HG02588 (cell line): ENCODE data around the gene SPHK1.

Experiments used
- ATAC-seq: cut with Tn5 transposase; IDR thresholded peaks from one replicate; pipeline ENCODE4 v1.9.1; 2021; ENCODE audit warnings: mild to moderate bottlenecking, moderate library complexity; ENCODE audit not compliant: unreplicated experiment

The SPHK1 gene

GRCh38 chr17:76405967-76406647, 21.7 kb downstream of the SPHK1 start:
- no peak for ATAC-seq

DNA sequence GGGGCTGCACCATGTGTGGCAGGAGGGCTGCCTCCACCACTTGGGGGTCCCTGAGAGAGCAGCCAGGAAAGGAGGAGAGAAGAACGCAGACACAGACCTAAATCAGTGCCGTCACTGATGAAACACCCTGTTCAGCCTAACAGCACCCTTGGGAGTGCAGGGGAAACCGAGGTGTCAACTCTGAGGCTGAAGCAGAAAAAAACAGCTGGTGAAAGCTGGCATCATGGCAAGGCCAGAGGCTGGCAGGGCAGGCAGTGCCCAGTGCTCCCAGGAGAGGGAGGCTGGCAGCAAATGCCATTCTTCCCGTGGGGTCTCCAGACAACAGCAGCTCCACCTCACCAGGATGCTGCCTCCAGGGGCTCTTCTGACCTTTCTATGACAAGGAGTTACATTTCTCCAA, 23.1 kb downstream of the SPHK1 start:
- no peak for ATAC-seq

DNA sequence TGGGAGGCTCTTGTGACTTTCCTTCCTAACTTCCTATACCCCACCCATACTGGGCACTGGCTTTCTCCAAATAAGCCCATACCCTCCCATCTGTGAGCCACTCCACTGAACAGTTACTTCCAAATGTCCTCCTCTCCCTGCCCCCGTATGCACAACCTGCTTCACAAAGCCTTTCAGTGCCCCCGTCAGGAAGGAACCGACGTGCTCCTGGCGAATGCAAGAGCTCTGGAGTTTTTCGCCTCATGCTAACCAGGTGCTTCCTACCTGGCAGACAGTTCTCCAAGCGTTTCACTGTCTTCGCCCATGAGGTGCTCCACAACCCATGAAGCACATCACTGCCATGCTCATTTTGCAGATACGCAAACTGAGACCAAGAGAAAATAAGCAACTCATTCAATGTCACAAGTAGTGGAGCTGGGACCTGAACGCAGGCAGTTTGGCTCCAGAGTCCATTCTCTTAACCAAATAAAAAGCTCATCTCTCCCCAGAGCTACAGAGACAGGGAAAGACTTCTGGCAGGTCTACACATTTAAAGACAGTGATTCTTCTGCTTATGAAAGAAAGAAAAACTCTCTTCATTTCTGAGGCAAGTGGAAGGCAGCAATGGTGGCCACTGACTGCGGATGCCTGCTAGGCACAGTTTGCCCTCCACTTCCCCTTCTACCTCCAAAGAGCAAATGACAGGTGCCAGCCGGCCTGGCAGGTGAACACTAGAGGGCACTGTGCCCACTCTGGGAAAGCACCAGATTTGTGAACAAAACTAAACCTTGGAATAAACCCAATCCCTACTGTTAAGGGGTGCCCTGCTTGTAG, 23.8 kb downstream of the SPHK1 start:
- no peak for ATAC-seq

GRCh38 chr17:76410328-76410965, 26.0 kb downstream of the SPHK1 start:
- no peak for ATAC-seq

GRCh38 chr17:76411247-76411646, 26.8 kb downstream of the SPHK1 start:
- no peak for ATAC-seq

GRCh38 chr17:76414334-76415295, 30.2 kb downstream of the SPHK1 start:
- no peak for ATAC-seq

DNA sequence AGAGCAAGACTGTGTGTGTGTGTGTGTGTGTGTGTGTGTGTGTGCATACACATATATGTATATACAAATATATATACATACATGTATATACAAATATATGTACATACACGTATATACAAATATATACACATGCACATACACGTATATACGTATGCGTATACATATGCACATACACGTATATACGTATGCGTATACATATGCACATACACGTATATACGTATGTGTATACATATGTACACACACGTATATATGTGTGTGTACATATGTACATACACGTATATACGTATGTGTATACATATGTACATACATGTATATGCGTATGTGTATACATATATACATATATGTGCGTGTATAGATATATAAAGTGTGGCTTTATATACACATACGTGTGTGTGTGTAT, 31.4 kb downstream of the SPHK1 start:
- no peak for ATAC-seq

GRCh38 chr17:76416457-76416856, 32.0 kb downstream of the SPHK1 start:
- ATAC-seq: no peak

DNA sequence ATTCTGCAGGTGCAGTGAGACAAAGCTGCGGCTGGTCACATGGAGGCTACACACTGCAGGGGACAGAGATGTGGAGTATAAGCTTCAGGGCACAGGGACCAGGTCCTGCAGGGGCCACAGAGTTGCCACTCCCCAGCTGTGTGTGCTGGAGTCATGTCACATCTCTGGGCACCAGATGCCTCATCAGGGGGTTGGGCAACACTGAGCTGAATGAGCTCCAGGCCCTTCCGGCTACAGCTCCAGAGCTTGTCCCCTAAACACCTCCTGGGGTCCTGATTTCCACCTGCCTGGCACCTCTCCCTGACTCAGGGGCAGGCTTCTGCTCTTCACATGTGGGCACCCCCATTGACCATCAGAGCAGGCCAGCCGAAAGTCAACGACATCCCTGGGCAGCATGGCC, 32.5 kb downstream of the SPHK1 start:
- no peak for ATAC-seq

DNA sequence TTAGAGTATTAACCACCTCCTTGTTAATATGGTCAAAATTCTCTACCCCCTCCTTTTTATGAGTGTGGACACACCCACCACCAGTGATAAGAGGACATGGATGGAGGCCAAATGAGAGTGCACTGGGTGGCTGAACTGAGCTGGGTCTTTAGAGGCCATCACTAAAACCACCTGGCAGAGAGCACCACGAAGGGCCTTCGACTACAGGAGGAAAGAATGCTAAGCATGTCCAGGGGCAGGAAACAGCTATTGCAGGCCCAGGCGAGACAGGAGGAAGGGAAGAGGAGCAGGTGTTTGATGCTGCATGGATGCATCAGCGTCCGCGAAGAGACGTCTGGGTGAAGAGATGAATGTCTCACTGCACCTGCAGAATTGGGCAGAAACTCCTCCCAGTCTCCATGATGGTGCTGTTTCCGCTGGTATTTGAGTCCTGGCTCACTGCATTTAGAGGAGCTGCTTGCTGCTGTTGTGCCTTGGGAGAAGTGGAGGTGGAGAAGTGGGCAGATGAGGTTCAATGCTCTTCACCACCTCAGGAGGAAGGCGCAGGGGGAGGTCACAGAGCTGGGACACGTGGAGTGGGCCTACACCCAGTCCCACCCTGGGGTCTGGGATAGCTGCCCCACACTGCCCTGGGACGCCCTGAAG, 33.2 kb downstream of the SPHK1 start:
- no peak for ATAC-seq

- ATAC-seq: no peak
Observed at GRCh38 chr17:76419576-76420260, 35.3 kb downstream of the SPHK1 start.

DNA sequence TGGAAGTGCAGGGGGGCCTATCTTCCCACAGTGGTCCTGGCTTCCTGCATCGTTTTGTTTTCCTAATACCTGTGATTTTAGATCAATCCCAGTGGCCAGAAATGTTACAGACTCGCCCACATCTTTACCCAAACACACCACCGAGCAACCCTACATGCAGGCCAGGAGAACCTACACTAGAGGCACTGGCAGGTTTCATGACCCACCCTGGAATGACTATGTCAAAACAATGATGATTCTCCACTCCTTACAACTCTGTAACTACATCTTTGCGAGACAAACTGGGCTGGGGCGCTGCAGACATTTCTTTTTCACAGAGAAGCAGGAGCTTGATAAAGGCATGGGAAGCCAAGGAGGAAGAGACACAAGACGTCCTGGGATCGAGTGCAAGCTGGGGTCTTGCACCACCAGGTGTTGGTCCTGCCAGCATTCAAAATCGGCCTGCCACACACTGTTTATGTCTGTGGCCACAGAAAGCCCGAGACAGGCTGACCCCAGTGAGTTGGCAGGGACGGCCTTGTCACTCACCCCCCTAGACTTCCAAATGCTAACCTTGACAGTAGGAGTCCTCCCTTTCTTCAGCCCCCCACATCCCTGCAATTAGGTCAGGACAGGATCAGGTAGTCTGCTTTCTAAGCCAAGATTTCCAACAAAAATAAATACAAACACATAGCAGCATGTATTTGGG, 36.1 kb downstream of the SPHK1 start:
- no peak for ATAC-seq

GRCh38 chr17:76421044-76421407, 36.6 kb downstream of the SPHK1 start:
- no peak for ATAC-seq

DNA sequence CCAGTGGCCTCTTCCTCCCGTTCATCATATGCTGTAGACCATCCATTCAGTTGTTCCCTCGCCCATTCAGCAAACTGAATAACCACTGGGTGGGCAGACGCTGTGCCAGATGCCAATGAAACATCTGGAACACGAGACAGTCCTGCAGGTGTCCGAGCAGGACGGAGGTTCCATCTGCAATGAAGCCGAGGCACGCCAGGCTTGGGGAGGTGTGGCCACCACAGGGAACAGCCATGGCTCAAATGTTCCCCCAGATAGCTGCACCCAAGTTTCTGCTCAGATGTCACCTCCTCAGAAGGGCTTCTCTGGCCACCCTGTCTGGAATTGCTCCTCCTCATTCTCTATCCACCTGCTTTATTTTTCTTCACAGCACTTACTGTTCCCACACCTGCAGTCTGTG, 38.0 kb downstream of the SPHK1 start:
- ATAC-seq: no peak

GRCh38 chr17:76422860-76423259, 38.5 kb downstream of the SPHK1 start:
- no peak for ATAC-seq

GRCh38 chr17:76426853-76427252, 42.4 kb downstream of the SPHK1 start:
- no peak for ATAC-seq

GRCh38 chr17:76427501-76428231, 43.3 kb downstream of the SPHK1 start:
- ATAC-seq: no peak

DNA sequence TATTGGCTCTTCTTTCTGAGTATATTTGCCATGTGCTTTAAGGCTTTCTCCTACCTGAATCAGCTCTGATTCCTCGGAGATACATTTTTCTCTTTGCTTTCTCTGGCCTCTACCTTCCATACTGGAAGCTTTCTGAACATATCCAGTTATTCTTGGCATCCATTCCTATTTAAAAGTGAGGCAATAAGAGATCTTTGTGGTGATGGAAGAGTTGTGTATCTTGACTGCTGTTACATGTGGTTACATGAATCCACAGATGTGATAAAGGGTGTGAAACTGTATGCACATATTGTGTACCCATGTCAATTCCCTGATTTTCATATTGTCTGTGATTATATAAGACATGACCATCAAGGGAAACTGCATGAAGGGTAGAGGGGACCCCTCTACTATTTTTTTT, 44.1 kb downstream of the SPHK1 start:
- no peak for ATAC-seq

DNA sequence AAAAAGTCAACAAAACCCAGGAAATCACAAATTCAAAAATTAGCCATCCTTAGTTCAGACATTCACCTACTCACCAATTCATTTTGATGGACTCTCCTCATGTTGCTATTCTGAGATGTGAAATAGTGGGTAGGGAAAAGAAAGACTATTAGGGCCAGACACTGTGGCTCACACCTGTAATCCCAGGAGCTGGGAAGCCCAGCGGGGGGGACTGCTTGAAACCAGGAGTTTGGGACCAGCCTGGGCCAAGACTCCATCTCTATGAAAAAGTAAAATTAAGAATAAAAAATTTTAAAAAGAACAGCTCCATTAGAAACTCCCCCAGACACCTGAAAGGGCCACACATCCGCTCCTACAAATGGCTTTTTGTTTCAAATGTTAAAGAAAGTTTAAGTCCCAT, 47.1 kb downstream of the SPHK1 start:
- ATAC-seq: no peak
